LoVo (cell line): ENCODE results near the gene TBC1D4.

Experiments
- DNase-seq: peaks from one replicate; pipeline ENCODE4 v3.0.0-alpha.2; 2016; ENCODE audit warnings: low spot score

TBC1D4 gene

GRCh38 chr13:75418186-75418843 is 63.7 kb downstream of the TBC1D4 start:
- no peak for DNase-seq

GRCh38 chr13:75417656-75418055 is 64.3 kb downstream of the TBC1D4 start:
- DNase-seq = peak; percentile 2

- no peak for DNase-seq
Measured at GRCh38 chr13:75417012-75417384, 65.0 kb downstream of the TBC1D4 start.

- DNase-seq = no peak
Measured at GRCh38 chr13:75416327-75417011, 65.5 kb downstream of the TBC1D4 start.

GRCh38 chr13:75415694-75416093 is 66.3 kb downstream of the TBC1D4 start:
- DNase-seq = no peak

GRCh38 chr13:75415171-75415570 is 66.8 kb downstream of the TBC1D4 start:
- no peak for DNase-seq

- no peak for DNase-seq
Measured at GRCh38 chr13:75414036-75414827, 67.7 kb downstream of the TBC1D4 start.

- no peak for DNase-seq
Measured at GRCh38 chr13:75411924-75412537, 69.9 kb downstream of the TBC1D4 start.

GRCh38 chr13:75410207-75410606 is 71.8 kb downstream of the TBC1D4 start:
- no peak for DNase-seq

- no peak for DNase-seq
Measured at GRCh38 chr13:75407998-75408397, 74.0 kb downstream of the TBC1D4 start.

GRCh38 chr13:75407473-75407872 is 74.5 kb downstream of the TBC1D4 start:
- no peak for DNase-seq

GRCh38 chr13:75405976-75406703 is 75.8 kb downstream of the TBC1D4 start:
- DNase-seq = no peak

- no peak for DNase-seq
Measured at GRCh38 chr13:75404726-75405125, 77.2 kb downstream of the TBC1D4 start.

GRCh38 chr13:75402787-75403186 is 79.2 kb downstream of the TBC1D4 start:
- DNase-seq = no peak

- no peak for DNase-seq
Measured at GRCh38 chr13:75400775-75401174, 81.2 kb downstream of the TBC1D4 start.

- DNase-seq = no peak
Measured at GRCh38 chr13:75399879-75400217, 82.1 kb downstream of the TBC1D4 start.

- no peak for DNase-seq
Measured at GRCh38 chr13:75399168-75399878, 82.6 kb downstream of the TBC1D4 start.

- DNase-seq = no peak
Measured at GRCh38 chr13:75398072-75398471, 83.9 kb downstream of the TBC1D4 start.

GRCh38 chr13:75395901-75396300 is 86.1 kb downstream of the TBC1D4 start:
- DNase-seq = no peak

GRCh38 chr13:75395066-75395465 is 86.9 kb downstream of the TBC1D4 start:
- DNase-seq = no peak

- no peak for DNase-seq
Measured at GRCh38 chr13:75393839-75394520, 88.0 kb downstream of the TBC1D4 start.
